Measurements from ENCODE around the gene TMEM134. TPM values are rescaled to one million over a fixed set of nuclear protein-coding genes. Genes with fewer than 3 reads are reported as not detected.

The TMEM134 gene
- total and polyA plus RNA-seq, 2 of the 4 experiments (the other 2 are of a cell fraction): 12.5 to 55.0 TPM

- no peak for TF ChIP-seq CHD1 (IDR thresholded peaks at IDR 0.05; ENCODE audit: low read depth, low read length)
These were observed 50.4 kb downstream of the TMEM134 start (continued) for GRCh38 chr11:67418476-67419281.

- H2AK5ac ChIP-seq (ENCODE audit: low read depth, low read length): no peak overlapping the region
- POLR2A ChIA-PET (ENCODE audit: unreplicated experiment): no interaction called here
- H3K9me3 ChIP-seq (ENCODE audit: control insufficient read depth, insufficient read depth, low read length): no peaks in the 10 kb centered on the region
- CTCF ChIA-PET: no interaction called here
- dilution Hi-C loops (cut with HindIII; ENCODE audit: low sequenced_read_pairs, unreplicated experiment): no loop called here
- H2AK9ac ChIP-seq (replicated peaks; ENCODE audit: low read depth, low read length, poor library complexity): no peak overlapping the region
- no peak overlapping the region for H2BK15ac ChIP-seq (ENCODE audit: low read depth, low read length)
- H4K20me1 ChIP-seq (ENCODE audit: insufficient read depth, low read length): no peaks in the 10 kb centered on the region
- H3K4ac ChIP-seq (ENCODE audit: low read depth, low read length): no peak overlapping the region
- H3K14ac ChIP-seq (replicated peaks; ENCODE audit: low read depth, low read length): no peak overlapping the region
- H4K5ac ChIP-seq (ENCODE audit: low read depth, low read length): no peak overlapping the region
- no peak overlapping the region for H4K91ac ChIP-seq (ENCODE audit: insufficient read depth, low read depth, low read length)
- intact Hi-C loops (cut with micrococcal nuclease): no loop called here
- H2AFZ ChIP-seq (replicated peaks; ENCODE audit: low read length, poor library complexity): no peak overlapping the region
- no peak overlapping the region for H2BK20ac ChIP-seq (ENCODE audit: low read depth, low read length)
- H3K4me2 ChIP-seq (ENCODE audit: low read depth, low read length): no peak overlapping the region
- H3K56ac ChIP-seq (ENCODE audit: extremely low read depth, insufficient read depth, low read length): no peak overlapping the region
- no peak overlapping the region for H3K18ac ChIP-seq (ENCODE audit: low read depth, low read length)
- 61% methylated on average over 5 of the region's 12 CpGs; no CpG with 5 or more reads in 1 of the 2 experiments for WGBS, 2 experiments (ENCODE audit: extremely low coverage in 2 of 2, insufficient read length in 1 of 2)
- in situ Hi-C loops (cut with MboI; ENCODE audit: low sequenced_read_pairs): no loop called here
- no peak overlapping the region for H2BK120ac ChIP-seq (ENCODE audit: low read depth, low read length)
- no TSS peak for BruUV-seq (replicated peaks)
- ATAC-seq (ENCODE audit: low read depth): no peak
- no peaks in the 10 kb centered on the region for H3K9me1 ChIP-seq (ENCODE audit: insufficient read depth, low read length)
- no peak overlapping the region for H3K23ac ChIP-seq (ENCODE audit: low read depth, low read length)
- H3K9ac ChIP-seq (ENCODE audit: low read depth, low read length): no peak overlapping the region
- H3K4me3 ChIP-seq (ENCODE audit: insufficient read depth, low read depth, low read length): no peak overlapping the region
- H2BK5ac ChIP-seq (ENCODE audit: low read depth, low read length, poor library complexity, severe bottlenecking): no peak overlapping the region
- no peak overlapping the region for H4K8ac ChIP-seq (ENCODE audit: low read depth in 2 of 2, low read length in 2 of 2)
- H3K4me1 ChIP-seq (ENCODE audit: control insufficient read depth, insufficient read depth, low read length): peaks cover 5% of the 10 kb centered on the region; the same call in 1 of the 2 replicates
- H3K36me3 ChIP-seq (ENCODE audit: control insufficient read depth, insufficient read depth, low read length): no peaks in the 10 kb centered on the region
- no peak for DNase-seq
- TF ChIP-seq SMC3 (IDR thresholded peaks at IDR 0.05; ENCODE audit: low read depth, low read length) (no peak), RAD21 (IDR thresholded peaks at IDR 0.05; ENCODE audit: low read length) (no peak), MAFK (IDR thresholded peaks at IDR 0.05; ENCODE audit: low read depth, low read length) (no peak), USF2 (IDR thresholded peaks at IDR 0.05; ENCODE audit: low read depth, low read length) (no peak), CHD1 (IDR thresholded peaks at IDR 0.05; ENCODE audit: low read depth, low read length) (no peak), ELK1 (IDR thresholded peaks at IDR 0.05; ENCODE audit: borderline replicate concordance, low read depth, low read length) (no peak), FOS (IDR thresholded peaks at IDR 0.05; ENCODE audit: low read depth, low read length) (no peak), BHLHE40 (IDR thresholded peaks at IDR 0.05; ENCODE audit: low read depth, low read length) (no peak), RFX5 (IDR thresholded peaks at IDR 0.05; ENCODE audit: low read depth, low read length) (no peak), NFE2L2 (IDR thresholded peaks at IDR 0.05; ENCODE audit: low read depth, low read length) (no peak), CTCF (conservative IDR thresholded peaks at IDR 0.05; ENCODE audit: low read depth, low read length) (no peak), MXI1 (IDR thresholded peaks at IDR 0.05; ENCODE audit: borderline replicate concordance, low read depth, low read length) (no peak)
- no peak overlapping the region for H3K27ac ChIP-seq (ENCODE audit: insufficient read depth, low read length)
- peaks cover 17% of the 10 kb centered on the region for H3K27me3 ChIP-seq (ENCODE audit: control insufficient read depth, insufficient read depth, low read length)
- H3K79me1 ChIP-seq (ENCODE audit: low read depth in 1 of 2, low read length in 2 of 2): no peaks in the 10 kb centered on the region
These were observed 51.6 kb downstream of the TMEM134 start for GRCh38 chr11:67417425-67417824.

Measured in IMR-90 (cell line).